ENCODE measurements around the gene RAB40B.

DNA sequence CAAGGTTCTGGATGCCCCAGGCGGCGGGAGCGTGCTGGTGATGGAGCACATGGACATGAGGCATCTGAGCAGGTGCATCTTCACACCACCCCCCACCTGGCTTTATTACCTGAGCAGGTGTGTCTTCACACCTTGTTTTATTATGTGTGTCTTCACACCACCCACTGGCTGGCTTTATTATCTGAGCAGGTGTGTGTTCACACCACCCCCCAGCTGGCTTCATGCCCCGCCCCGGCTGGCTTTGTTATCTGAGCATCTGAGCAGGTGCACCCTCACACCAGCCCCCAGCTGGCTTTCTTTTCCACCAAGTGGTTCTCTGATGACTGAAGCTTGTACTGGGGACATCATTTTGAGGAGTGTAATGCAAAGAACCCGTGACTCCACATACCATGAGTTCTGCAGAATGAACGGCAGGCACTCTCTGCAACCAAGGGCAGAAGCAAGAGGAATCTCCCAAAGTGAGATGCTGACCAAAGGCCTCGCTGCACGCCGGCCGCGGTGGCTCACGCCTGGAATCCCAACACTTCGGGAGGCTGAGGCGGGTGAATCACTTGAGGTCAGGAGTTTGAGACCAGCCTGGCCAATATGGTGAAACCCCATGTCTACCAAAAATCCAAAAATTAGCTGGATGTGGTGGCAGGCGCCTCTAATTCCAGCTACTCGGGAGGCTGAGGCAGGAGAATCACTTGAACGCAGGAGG is 20.6 kb upstream of the RAB40B start:
- TF ChIP-seq, protein P1, sequence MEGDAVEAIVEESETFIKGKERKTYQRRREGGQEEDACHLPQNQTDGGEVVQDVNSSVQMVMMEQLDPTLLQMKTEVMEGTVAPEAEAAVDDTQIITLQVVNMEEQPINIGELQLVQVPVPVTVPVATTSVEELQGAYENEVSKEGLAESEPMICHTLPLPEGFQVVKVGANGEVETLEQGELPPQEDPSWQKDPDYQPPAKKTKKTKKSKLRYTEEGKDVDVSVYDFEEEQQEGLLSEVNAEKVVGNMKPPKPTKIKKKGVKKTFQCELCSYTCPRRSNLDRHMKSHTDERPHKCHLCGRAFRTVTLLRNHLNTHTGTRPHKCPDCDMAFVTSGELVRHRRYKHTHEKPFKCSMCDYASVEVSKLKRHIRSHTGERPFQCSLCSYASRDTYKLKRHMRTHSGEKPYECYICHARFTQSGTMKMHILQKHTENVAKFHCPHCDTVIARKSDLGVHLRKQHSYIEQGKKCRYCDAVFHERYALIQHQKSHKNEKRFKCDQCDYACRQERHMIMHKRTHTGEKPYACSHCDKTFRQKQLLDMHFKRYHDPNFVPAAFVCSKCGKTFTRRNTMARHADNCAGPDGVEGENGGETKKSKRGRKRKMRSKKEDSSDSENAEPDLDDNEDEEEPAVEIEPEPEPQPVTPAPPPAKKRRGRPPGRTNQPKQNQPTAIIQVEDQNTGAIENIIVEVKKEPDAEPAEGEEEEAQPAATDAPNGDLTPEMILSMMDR (conservative IDR thresholded peaks at IDR 0.05; ENCODE audit: low read depth, low read length) = no peak
- TF ChIP-seq EZH2 (IDR thresholded peaks at IDR 0.05; ENCODE audit: low read length, unreplicated experiment) (no peak), EZH2phosphoT487 (IDR thresholded peaks at IDR 0.05; ENCODE audit: borderline replicate concordance, low read length) (no peak)
